ENCODE results near the gene DUOX1. TPM values are rescaled to one million over a fixed set of nuclear protein-coding genes. Genes with fewer than 3 reads are reported as not detected.
A peak's percentile ranks its signal among the peaks of the same experiment; 100 is the strongest.
"Not testable (repeated sequence)": the region's sequence is repeated elsewhere in the genome, so short reads cannot be mapped to it uniquely, and the experiment has no call there.

Gene DUOX1
- total RNA-seq, 3 donors from 2014 or later = 0.80 to 7.2 (median 1.6) TPM

- H3K4me1 ChIP-seq = no peaks in the 10 kb centered on the region
- H3K4me3 ChIP-seq = peak overlapping the region in 2 of 3 donors; percentile 11 to 51
- TF ChIP-seq POLR2AphosphoS5 (IDR thresholded peaks at IDR 0.05) (no peak), CTCF (IDR thresholded peaks at IDR 0.05) (no peak), POLR2A (IDR thresholded peaks at IDR 0.05) (no peak)
- no peaks in the 10 kb centered on the region for H3K36me3 ChIP-seq
- no peak overlapping the region for H3K27ac ChIP-seq
- intact Hi-C loops (cut with DNase I; ENCODE audit: low total_unique reads) = no loop called here
- H3K27me3 ChIP-seq = peaks cover 2 to 38% of the 10 kb centered on the region in 2 donors
- no peak for DNase-seq (ENCODE audit: low spot score in 2 of 2)
- H3K9me3 ChIP-seq = no peaks in the 10 kb centered on the region
Observed at GRCh38 chr15:45134682-45135604, 5.1 kb downstream of the DUOX1 start.

- H3K36me3 ChIP-seq; H3K4me1 ChIP-seq; intact Hi-C loops (cut with DNase I; ENCODE audit: low total_unique reads); H3K27ac ChIP-seq; H3K9me3 ChIP-seq; H3K4me3 ChIP-seq; DNase-seq (ENCODE audit: low spot score in 2 of 2): not testable (repeated sequence)
- H3K27me3 ChIP-seq = peaks cover 0 to 31% of the 10 kb centered on the region in 2 donors
Observed at GRCh38 chr15:45135705-45136377, 6.0 kb downstream of the DUOX1 start.

- no peaks in the 10 kb centered on the region for H3K4me1 ChIP-seq
- H3K27me3 ChIP-seq = peaks cover 0 to 31% of the 10 kb centered on the region in 2 donors
- H3K4me3 ChIP-seq = no peak overlapping the region
- H3K27ac ChIP-seq = no peak overlapping the region
- intact Hi-C loops (cut with DNase I; ENCODE audit: low total_unique reads) = no loop called here
- no peaks in the 10 kb centered on the region for H3K36me3 ChIP-seq
- H3K9me3 ChIP-seq = no peaks in the 10 kb centered on the region
- no peak for DNase-seq (ENCODE audit: low spot score in 2 of 2)
- TF ChIP-seq CTCF (IDR thresholded peaks at IDR 0.05) (no peak), POLR2A (IDR thresholded peaks at IDR 0.05) (no peak), POLR2AphosphoS5 (IDR thresholded peaks at IDR 0.05) (no peak)
Observed at GRCh38 chr15:45136378-45136764, 6.6 kb downstream of the DUOX1 start.

- no peaks in the 10 kb centered on the region for H3K36me3 ChIP-seq
- no peak overlapping the region for H3K27ac ChIP-seq
- H3K9me3 ChIP-seq = no peaks in the 10 kb centered on the region
- H3K4me3 ChIP-seq = no peak overlapping the region
- DNase-seq (ENCODE audit: low spot score in 2 of 2) = no peak
- no peaks in the 10 kb centered on the region for H3K4me1 ChIP-seq
- intact Hi-C loops (cut with DNase I; ENCODE audit: low total_unique reads) = no loop called here
- peaks cover 0 to 28% of the 10 kb centered on the region in 2 donors for H3K27me3 ChIP-seq
- TF ChIP-seq CTCF (IDR thresholded peaks at IDR 0.05) (no peak), POLR2A (IDR thresholded peaks at IDR 0.05) (no peak), POLR2AphosphoS5 (IDR thresholded peaks at IDR 0.05) (no peak)
Observed at GRCh38 chr15:45137703-45138102, 7.9 kb downstream of the DUOX1 start.

- no peak for DNase-seq (ENCODE audit: low spot score in 2 of 2)
- H3K4me3 ChIP-seq = no peak overlapping the region
- H3K9me3 ChIP-seq = no peaks in the 10 kb centered on the region
- intact Hi-C loops (cut with DNase I; ENCODE audit: low total_unique reads) = no loop called here
- no peak for TF ChIP-seq CTCF (IDR thresholded peaks at IDR 0.05)
- TF ChIP-seq POLR2AphosphoS5 (IDR thresholded peaks at IDR 0.05) = no peak
- TF ChIP-seq POLR2A (IDR thresholded peaks at IDR 0.05) = no peak
- no peaks in the 10 kb centered on the region for H3K4me1 ChIP-seq
- H3K27ac ChIP-seq = no peak overlapping the region
- no peaks in the 10 kb centered on the region for H3K36me3 ChIP-seq
- H3K27me3 ChIP-seq = peaks cover 0 to 19% of the 10 kb centered on the region in 2 donors
Observed at GRCh38 chr15:45138814-45139765, 9.3 kb downstream of the DUOX1 start.
